HG02588 (cell line): ENCODE results near the gene ZNF566.
A peak's percentile ranks its signal among the peaks of the same experiment; 100 is the strongest.

Source experiments
- ATAC-seq: cut with Tn5 transposase; IDR thresholded peaks from one replicate; pipeline ENCODE4 v1.9.1; 2021; ENCODE audit warnings: mild to moderate bottlenecking, moderate library complexity; ENCODE audit not compliant: unreplicated experiment

Gene ZNF566

DNA sequence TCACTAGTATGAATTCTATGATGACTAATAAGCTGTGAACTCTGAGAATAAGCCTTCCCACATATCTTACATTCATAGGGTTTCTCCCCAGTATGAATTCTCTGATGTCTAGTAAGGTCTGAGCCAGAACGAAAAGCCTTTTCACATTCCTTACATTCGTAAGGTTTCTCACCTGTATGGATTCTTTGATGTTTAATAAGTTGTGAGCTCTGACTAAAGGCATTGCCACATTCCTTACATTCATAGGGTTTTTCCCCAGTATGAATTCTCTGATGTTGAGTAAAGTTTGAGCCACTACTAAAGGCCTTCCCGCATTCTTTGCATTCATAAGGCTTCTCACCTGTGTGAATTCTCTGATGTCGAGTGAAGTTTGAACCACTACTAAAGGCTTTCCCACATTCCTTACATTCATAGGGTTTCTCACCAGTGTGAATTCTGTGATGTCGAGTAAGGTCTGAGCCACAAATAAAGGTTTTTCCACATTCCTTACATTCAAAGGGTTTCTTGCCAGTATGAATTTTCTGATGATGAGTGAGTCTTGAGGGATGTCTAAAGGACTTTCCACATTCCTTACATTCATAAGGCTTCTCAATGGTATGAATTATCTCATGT lies 40.2 kb downstream of the ZNF566 start:
- ATAC-seq, result no peak

DNA sequence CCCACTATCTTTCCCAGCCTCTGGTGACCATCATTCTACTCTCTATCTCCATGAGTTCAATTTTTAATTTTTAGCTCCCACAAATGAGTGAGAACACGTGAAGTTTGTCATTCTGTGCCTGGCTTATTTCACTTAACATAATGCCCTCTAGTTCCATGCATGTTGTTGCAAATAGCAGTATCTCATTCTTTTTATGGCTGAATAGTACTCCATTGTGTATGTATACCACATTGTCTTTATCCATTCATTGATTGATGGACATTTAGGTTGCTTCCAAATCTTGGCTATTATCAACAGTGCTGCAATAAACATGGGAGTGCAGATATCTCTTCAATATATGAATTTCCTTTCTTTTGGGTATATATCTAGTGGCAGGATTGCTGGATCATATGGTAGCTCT lies 48.0 kb downstream of the ZNF566 start:
- no peak for ATAC-seq

DNA sequence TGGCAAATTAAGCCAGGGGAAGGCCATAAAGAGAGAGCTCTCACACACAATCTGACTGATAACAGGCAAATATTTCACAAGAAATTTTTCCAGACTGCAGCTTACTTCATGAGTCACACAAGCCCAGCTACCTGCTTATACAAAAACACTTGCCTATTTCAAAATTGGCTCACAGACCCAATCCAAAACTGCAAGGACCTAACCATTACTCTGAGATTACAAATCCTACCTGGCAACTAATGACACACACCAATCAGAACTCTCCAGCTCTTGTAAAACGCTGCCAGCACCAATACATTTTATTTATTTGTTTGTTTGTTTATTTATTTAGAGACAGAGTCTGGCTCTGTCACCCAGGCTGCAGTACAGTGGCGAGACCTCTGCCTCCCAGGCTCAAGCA lies 52.8 kb downstream of the ZNF566 start:
- no peak for ATAC-seq

DNA sequence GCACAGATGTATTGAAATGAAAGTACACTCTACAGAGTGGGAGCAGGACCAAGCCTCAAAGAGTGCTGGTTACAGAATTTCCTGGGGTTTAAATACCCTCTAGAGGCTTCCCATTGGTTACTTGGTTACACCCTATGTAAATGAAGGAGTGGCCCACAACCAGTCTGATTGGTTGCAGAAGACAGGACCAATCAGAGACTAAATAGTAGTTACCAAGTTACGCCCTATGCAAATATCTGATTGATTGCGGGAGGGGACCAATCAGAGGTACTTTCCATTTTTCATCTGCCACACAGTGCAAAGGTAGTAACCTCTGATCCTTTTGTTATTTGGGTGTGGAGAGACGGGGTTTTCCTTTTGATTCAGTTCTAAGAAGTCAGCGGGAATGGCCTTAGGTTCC lies 65.4 kb downstream of the ZNF566 start:
- ATAC-seq, result no peak

DNA sequence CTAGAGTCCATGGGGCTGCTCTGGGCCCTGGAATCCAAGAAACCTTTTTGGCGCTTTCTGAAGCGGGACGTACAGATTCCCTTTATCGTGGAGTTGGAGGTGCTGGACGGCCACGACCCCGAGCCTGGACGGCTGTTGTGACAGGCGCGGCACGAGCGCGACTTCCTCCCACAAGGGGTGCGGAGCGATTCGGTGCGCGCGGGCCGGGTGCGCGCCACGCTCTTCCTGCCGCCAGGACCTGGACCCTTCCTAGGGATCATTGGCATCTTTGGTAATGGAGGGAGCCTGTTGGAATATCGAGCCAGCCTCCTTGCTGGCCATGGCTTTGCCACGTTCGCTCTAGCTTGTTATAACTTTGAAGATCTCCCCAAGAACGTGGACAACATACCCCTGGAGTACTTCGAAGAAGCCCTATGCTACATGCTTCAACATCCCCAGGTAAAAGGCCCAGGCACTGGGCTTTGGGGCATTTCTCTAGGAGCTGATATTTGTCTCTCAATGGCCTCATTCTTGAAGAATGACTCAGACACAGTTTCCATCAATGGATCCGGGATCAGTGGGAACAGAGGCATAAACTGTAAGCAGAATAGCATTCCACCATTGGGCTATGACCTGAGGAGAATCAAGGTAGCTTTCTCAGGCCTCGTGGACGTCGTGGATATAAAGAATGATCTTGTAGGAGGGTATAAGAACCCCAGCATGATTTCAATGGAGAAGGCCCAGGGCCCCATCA lies 67.4 kb downstream of the ZNF566 start:
- no peak for ATAC-seq

DNA sequence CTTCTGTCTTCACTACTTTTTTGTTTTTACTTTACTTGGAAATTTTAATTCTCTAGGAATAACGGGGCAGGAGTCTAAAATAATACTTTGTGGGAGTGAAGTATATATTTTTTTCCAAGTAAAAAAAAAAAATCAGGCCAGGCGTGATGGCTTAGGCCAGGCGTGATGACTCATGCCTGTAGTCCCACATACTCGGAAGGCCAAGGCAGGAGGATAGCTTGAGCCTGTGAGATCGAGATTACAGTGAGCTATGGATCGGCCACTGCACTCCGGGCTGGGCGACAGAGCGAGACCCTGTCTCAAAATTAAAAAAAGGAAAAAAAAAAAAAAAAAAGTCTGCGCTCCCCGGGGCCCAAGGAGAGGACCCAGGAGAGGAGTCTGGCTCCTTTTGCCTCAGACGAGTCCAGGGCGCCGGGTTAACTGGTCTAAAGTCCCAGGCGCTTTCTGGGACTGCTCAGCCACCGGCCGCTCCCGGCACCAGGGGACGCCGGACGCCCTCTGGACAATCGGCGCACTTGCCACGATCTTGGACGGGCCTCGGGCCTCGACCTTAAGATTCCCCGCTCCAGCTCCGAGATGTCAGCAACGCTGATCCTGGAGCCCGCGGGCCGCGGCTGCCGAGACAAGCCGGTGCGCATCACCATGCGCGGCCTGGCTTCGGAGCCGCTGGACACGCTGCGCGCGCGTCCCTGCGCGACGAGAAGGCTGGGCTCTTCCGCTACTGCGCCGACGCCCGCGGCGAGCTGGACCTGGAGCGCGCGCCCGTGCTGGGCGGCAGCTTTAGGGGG lies 68.2 kb downstream of the ZNF566 start:
- no peak for ATAC-seq

DNA sequence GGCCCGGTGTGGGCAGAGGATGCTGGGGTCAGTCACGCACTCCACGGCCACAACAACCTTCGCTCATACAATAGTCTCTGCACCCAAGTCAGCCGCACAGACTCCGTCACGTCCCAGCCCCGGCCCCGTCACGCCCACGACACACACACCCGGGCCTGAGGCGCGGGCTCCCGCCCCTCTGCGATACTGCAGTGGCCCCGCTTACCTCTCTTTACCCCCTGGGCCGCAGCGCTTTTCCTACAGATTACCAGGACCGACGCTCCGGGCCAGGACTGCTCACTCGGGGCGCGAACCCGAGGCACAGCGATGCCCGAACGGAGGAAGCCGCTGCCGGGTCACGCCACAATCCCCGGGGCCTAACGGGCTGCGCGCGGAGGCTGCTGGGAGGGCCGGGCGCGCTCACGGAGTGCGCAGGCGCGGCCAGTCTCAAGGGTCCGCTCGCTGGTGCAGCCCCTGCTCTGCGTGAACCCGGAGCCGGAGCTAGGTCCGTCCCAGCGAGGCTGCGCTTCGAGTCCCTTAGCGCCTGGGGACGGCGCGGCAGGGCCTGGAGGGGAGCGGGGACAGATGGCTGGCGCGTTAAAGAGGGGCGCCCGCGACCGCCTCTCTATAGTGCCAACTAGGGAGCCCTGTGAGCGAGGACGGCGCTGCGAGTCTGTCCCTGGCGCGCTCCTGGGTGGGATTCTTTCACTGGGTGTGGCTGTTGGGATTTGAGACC lies 70.9 kb downstream of the ZNF566 start, which contains the start of gene ZFP82:
TSS of gene ZFP82 (minus strand) at position 358 of the 715 bp plus-strand sequence. CDS start 8,855 bp downstream, outside the sequence.
- peak; percentile 82 for ATAC-seq

DNA sequence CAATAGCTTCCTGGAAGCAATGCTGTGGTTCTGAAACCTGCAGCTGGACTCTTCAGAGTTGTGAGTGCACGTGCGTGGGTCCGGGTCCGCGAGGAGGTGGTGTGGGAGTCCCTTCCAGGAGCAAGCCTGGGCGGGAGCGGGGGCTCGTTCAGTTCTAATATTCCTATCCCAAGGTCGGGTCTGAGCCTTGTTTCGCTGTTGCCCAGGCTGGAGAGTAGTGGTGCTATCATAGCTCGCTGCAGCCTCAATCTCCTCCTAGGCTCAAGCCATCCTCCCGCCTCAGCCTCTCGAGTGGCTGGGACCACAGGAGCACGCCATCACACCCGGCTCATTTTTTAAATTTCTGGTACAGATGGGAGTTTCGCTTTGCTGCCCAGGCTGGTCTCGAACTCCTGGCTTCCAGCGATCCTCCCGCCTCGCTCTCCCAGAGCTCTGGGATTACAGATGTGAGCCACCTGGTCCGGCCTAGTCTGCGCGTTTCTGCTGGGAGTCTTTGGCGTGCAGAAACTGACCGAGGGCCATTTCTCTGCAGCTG lies 71.5 kb downstream of the ZNF566 start:
- ATAC-seq, result no peak

DNA sequence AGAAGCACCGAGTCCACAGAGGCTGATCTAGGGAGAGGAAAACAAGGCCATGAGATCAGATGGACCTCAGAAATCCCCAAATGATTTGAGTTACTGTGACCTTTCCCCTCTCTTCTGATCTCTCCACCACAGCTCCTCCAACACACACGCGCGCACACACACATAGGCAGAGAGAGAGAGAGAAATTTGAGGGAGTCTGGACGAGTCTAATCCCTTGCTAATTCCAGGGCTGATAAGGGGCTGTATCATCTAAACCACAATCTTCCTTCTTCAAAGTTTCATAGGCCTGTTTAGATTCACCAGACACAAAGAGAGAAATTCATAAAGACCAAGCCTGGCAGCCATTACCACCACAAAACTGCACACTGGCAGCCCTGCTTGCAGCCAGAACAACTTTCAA lies 79.5 kb downstream of the ZNF566 start:
- ATAC-seq, result no peak

DNA sequence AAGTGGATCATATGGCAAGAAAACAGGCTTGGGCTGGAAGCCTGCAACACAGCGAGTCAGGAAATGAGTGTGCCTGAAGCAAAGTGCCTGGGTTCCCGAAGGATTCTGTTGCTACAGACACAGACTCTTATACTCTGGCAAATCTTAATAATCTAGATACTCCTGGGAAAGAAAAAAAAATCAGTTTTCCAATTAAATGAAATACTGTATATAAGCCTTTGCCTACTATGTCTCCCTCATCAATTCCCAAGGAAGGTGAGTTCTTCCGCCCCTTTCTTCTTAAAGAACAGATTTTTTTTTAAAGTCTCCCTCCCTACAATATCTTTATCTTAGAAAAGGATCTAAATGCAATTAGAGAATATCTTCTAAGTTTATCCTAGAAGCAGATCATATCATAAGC lies 81.3 kb downstream of the ZNF566 start:
- ATAC-seq, result no peak

DNA sequence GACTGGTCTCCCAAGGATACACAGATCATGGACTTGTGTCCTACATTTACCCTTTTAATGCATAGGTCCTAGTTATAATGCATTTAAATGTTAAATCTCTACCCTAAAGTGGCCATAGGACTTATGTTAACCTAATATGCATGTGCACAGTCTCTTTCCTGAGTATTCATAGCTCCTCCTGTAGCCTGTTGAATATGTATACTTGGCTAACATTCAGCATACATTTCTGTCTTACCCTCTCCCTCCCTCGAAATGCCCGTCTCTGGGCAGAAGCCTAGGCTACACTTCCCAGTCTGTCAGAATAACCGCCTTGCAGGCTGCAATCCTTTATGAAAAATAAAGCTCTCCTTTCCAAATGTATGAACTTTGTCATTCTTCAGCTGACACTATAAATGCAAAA lies 84.9 kb downstream of the ZNF566 start:
- no peak for ATAC-seq

DNA sequence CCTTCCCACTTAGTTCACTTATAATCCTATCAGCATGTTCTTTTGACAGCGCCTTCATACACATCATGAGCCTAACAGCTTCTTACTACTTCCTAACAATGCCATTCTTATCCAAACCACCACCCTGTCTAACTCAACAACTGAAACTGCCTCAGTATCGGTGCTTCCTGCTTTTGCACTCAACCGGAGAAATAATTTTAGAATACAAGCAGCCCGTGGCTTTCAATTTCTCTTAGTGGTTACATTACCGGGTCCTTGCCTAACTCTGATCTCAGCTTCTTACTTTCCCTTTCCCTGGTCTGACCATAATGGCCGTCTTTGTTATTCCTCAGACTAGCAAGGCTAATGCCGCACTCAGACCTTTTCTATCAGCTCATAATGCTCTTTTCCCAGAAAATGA lies 87.9 kb downstream of the ZNF566 start:
- ATAC-seq, result no peak

DNA sequence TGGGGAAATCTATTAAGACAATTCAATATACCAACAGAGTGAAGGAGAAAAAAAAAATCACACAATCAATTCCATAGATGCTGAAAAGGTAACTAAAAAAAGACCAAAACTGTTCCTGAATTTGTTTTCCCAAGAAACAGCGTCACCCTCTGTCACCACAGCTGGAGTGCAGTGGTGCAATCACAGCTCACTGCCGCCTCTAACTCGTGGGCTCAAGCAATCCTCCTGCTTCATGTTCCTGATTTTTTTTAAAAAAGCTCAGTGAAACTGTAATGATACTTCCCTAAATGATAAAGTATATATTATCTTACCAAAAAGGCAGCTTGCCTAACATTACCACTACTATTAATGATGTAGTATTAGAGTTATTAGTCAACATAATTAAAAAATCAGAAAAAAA lies 90.8 kb downstream of the ZNF566 start:
- no peak for ATAC-seq
